HG03354 (cell line): ENCODE data around the gene ACP4.
"Not testable (repeated sequence)": the region's sequence is repeated elsewhere in the genome, so short reads cannot be mapped to it uniquely, and the experiment has no call there.

Experiments
- ATAC-seq: cut with Tn5 transposase; IDR thresholded peaks from one replicate; pipeline ENCODE4 v1.9.1; 2021; ENCODE audit warnings: mild to moderate bottlenecking; ENCODE audit not compliant: unreplicated experiment, poor library complexity, severe bottlenecking

ACP4 gene, protein sequence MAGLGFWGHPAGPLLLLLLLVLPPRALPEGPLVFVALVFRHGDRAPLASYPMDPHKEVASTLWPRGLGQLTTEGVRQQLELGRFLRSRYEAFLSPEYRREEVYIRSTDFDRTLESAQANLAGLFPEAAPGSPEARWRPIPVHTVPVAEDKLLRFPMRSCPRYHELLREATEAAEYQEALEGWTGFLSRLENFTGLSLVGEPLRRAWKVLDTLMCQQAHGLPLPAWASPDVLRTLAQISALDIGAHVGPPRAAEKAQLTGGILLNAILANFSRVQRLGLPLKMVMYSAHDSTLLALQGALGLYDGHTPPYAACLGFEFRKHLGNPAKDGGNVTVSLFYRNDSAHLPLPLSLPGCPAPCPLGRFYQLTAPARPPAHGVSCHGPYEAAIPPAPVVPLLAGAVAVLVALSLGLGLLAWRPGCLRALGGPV

GRCh38 chr19:50790396-50790795 lies at the start of gene ACP4:
TSS of gene ACP4 (plus strand) at chr19:50790415. CDS start at chr19:50790415, 0 bp downstream.
- no peak for ATAC-seq

- ATAC-seq = no peak
These were observed 48.9 kb upstream of the ACP4 start for GRCh38 chr19:50741179-50741933.

DNA sequence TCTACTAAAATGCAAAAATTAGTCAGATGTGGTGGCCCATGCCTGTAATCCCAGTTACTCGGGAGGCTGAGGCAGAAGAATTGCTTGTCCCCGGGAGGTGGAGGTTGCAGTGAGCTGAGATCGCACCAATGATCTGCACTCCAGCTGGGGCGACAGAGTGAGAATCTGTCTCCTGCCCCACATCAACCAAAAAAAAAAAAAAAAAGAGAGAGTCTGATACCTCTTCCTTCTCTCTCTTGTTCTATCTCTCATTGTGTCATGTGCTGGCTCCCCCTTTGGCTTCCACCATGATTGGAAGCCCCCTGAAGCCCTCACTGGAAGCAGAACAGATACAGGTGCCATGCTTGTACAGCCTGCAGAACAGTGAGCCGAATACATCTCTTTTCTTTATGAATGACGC lies 46.7 kb upstream of the ACP4 start:
- ATAC-seq = no peak

DNA sequence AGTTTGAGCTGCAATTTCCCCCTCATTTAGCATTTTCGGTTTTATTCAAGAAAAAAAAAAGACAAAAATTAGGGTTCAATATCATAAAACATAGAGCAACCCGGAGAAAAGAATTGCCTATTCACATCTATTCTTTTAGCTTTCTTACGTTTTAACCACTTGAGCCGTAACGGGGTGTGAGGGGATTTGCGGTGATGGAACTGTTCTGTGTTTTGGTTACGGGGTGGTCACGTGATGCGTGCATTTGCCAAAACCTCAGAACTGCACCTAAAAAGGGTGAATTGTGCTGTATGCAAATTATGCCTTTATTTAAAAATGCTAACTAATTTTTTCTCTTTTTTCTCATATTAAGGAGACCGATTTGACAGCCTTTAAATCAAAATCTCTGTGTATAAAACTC lies 45.0 kb upstream of the ACP4 start:
- ATAC-seq = no peak

DNA sequence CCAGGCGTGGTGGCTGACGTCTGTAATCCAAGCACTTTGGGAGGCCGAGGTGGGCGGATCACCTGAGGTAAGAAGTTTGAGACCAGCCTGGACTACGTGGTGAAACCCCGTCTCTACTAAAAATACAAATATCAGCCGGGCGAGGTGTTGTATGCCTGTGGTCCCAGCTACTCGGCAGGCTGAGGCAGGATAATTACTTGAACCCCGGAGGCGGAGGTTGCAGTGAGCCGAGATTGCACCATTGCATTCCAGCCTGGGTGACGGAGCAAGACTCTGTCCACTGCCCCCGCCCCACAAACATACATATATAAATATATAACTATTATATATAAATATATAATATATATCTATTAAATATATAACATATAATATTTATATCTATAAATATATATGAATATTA lies 43.1 kb upstream of the ACP4 start:
- ATAC-seq = not testable (repeated sequence)

- ATAC-seq = no peak
These were observed 40.7 kb upstream of the ACP4 start for GRCh38 chr19:50749490-50749889.

GRCh38 chr19:50750010-50750409 lies 40.2 kb upstream of the ACP4 start:
- no peak for ATAC-seq

- ATAC-seq = no peak
These were observed 36.3 kb upstream of the ACP4 start for GRCh38 chr19:50753879-50754278.

GRCh38 chr19:50756244-50756643 lies 34.0 kb upstream of the ACP4 start:
- ATAC-seq = not testable (repeated sequence)

- ATAC-seq = not testable (repeated sequence)
These were observed 32.6 kb upstream of the ACP4 start for GRCh38 chr19:50757624-50758023.

- not testable (repeated sequence) for ATAC-seq
These were observed 31.1 kb upstream of the ACP4 start for GRCh38 chr19:50759076-50759475.

DNA sequence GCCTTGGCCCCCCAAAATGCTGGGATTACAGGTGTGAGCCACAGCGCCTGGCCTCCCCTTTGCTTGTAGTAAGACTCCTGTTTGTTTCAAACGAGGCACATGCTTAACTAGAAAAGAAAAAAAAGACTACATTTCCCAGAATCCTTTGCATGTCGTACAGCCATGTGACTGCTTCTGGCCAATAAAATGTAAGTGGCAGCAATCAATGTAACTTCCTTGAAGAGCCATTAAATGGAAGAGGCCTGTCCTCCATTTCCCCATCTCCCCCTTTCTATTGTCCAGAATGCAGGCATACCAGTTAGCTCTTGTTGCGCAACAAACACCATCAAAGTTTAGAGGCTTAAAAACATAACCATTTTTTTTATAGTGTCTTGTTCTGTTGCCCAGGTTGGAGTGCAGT lies 30.3 kb upstream of the ACP4 start:
- ATAC-seq = no peak

- ATAC-seq = not testable (repeated sequence)
These were observed 28.7 kb upstream of the ACP4 start for GRCh38 chr19:50761501-50761900.

GRCh38 chr19:50763521-50763920 lies 26.7 kb upstream of the ACP4 start:
- not testable (repeated sequence) for ATAC-seq

DNA sequence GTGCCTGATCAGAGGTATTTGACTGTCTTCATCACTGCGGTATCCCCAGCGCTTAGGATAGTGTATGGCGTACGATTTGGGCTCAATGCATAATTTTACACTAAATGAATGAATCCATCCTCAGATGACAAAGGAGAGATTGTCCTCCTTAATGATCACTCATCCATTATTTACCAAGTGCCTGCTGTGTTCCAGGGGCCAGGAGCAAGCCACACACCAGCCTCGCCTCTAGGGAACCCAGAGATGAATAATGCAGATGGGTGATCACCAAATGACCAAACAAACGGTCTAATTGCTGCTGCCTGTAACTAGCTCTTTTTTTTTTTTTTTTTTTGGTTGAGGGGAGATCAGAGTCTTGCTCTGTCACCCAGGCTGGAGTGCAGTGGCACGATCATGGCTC lies 25.8 kb upstream of the ACP4 start:
- ATAC-seq = no peak

- not testable (repeated sequence) for ATAC-seq
These were observed 23.5 kb upstream of the ACP4 start for GRCh38 chr19:50766746-50767145.

- not testable (repeated sequence) for ATAC-seq
These were observed 23.0 kb upstream of the ACP4 start for GRCh38 chr19:50767263-50767662.

- no peak for ATAC-seq
These were observed 21.9 kb upstream of the ACP4 start for GRCh38 chr19:50768277-50768676.

DNA sequence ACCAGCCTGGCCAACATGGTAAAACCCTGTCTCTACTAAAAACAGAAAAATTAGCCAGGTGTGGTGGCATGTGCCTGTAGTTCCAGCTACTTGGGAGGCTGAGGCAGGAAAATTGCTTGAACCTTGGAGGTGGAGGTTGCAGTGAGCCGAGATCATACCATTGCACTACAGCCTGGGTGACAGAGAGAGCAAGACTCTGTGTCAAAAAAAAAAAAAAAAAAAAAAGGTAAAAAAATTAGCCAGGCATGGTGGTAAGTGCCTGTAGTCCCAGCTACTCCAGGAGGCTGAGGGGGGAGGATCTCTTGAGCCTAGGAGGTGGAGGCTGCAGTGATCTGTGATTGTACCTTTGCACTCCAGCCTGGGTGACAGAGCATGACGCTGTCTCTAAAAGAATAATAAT lies 20.1 kb upstream of the ACP4 start, which contains the start of gene GPR32:
Gene GPR32, plus strand, starts transcription at position 301 of the 400 bp plus-strand sequence. CDS start 137 bp downstream, outside the sequence.
- ATAC-seq = not testable (repeated sequence)

GRCh38 chr19:50770888-50771287 lies 19.3 kb upstream of the ACP4 start:
- ATAC-seq = no peak

DNA sequence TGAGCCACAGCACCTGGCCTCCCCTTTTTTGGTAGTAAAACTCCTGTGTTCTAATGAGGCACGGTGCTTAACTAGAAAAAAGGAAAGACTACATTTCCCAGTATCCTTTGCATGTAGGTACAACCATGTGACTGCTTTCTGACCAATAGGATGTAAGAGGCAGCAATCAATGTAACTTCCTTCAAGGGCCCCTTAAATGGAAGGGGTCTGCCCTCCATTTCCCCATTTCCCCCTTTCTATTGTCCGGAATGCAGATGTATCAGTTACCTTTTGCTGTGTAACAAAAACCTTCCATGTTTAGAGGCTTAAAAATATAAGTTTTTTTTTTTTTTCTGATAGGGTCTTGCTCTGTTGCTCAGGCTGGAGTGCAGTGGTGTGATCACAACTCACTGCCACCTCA lies 17.7 kb upstream of the ACP4 start:
- ATAC-seq = no peak
